C4-2B (cell line): Measurements from ENCODE around the gene LPAR5.

Experiments
- CTCF ChIP-seq: fragments of 450-650 bp; conservative IDR thresholded peaks from 2 replicates; pipeline ENCODE4 v1.5.1; 2017; ENCODE audit warnings: mild to moderate bottlenecking
- ZFX ChIP-seq: fragments of 450-650 bp; IDR thresholded peaks from 2 replicates; pipeline ENCODE4 v1.6.1; 2017

GRCh38 chr12:6650832-6651231 lies 15.1 kb upstream of the LPAR5 start:
- TF ChIP-seq CTCF (no peak), ZFX (no peak)
